Skeletal muscle satellite cell (primary cell): ENCODE measurements around the gene CCDC9.
"Not testable (repeated sequence)": the region's sequence is repeated elsewhere in the genome, so short reads cannot be mapped to it uniquely, and the experiment has no call there.

Experiments used
- H3K27me3 ChIP-seq: 2 replicates; pipeline ENCODE4 v1.7.0; 2013; ENCODE audit warnings: low read length; ENCODE audit not compliant: control insufficient read depth, insufficient read depth
- H3K36me3 ChIP-seq: 2 replicates; pipeline ENCODE4 v1.7.0; 2013; ENCODE audit warnings: mild to moderate bottlenecking, control low read depth, low read length; ENCODE audit not compliant: insufficient read depth
- H3K4me1 ChIP-seq: 2 replicates; pipeline ENCODE4 v1.7.0; 2013; ENCODE audit warnings: low read length; ENCODE audit not compliant: control insufficient read depth, insufficient read depth
- H3K4me2 ChIP-seq: 2 replicates; pipeline ENCODE4 v1.7.0; 2013; ENCODE audit warnings: mild to moderate bottlenecking, low read length
- H3K4me3 ChIP-seq: 2 replicates; pipeline ENCODE4 v1.7.0; 2013; ENCODE audit warnings: low read length
- H3K9ac ChIP-seq: 2 replicates; pipeline ENCODE4 v1.7.0; 2013; ENCODE audit warnings: mild to moderate bottlenecking, low read depth, low read length, moderate library complexity
- H3K9me3 ChIP-seq: replicated peaks from 2 replicates; pipeline ENCODE4 v1.7.0; 2013; ENCODE audit warnings: mild to moderate bottlenecking, control low read depth, low read length

CCDC9 gene

GRCh38 chr19:47268028-47268427, 11.7 kb downstream of the CCDC9 start:
- Histone ChIP-seq H3K9ac (no peak overlapping the region), H3K4me1 (peaks cover 11% of the 10 kb centered on the region), H3K4me2 (no peak overlapping the region), H3K9me3 (no peaks in the 10 kb centered on the region), H3K27me3 (no peaks in the 10 kb centered on the region), H3K4me3 (no peak overlapping the region), H3K36me3 (peaks cover 41% of the 10 kb centered on the region)

- Histone ChIP-seq H3K27me3 (no peaks in the 10 kb centered on the region), H3K36me3 (peaks cover 37% of the 10 kb centered on the region), H3K9ac (no peak overlapping the region), H3K4me2 (no peak overlapping the region), H3K4me1 (peaks cover 22% of the 10 kb centered on the region), H3K9me3 (no peaks in the 10 kb centered on the region), H3K4me3 (no peak overlapping the region)
Observed at GRCh38 chr19:47269596-47269995, 13.3 kb downstream of the CCDC9 start.

DNA sequence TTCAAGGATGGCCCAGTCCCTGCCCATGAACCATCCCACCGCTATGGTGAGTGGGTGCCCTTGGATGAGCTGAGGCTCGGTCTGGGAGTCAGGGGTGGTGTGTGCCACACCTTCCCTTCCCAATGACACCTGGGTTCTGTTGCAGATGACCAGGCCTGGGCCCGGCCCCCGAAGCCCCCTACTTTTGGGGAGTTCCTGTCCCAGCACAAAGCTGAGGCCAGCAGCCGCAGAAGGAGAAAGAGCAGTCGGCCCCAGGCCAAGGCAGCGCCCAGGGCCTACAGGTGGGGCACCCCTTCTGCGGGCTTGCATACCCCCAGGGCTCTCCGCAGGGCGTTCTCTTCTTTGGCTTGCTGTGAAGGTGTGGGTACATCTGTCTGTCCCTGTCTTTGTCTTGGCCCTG, 14.1 kb downstream of the CCDC9 start:
- Histone ChIP-seq H3K9ac (no peak overlapping the region), H3K9me3 (no peaks in the 10 kb centered on the region), H3K4me3 (no peak overlapping the region), H3K4me1 (peaks cover 29% of the 10 kb centered on the region), H3K27me3 (no peaks in the 10 kb centered on the region), H3K36me3 (peaks cover 31% of the 10 kb centered on the region), H3K4me2 (no peak overlapping the region)

DNA sequence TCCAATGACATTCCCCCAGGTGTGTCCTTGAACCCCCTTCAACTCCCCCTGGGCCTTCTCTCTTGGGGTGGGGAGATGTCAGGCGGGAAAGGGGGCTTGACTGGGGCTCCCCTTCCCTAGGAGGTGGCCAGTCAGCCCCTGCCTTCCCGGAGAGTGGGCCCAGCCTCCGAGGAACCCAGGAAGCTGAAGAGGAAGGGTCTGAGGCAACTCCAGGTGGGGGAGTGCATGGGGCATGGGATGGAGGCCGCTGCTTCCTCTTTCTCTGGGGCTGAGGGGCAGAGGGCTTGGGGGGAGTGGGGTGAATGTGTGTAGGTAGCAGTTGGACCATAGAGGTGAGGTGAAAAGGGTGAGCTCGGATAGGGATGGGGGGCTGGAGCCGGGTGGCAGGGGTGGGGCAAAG, 15.6 kb downstream of the CCDC9 start:
- Histone ChIP-seq H3K9me3 (no peaks in the 10 kb centered on the region), H3K4me3 (no peak overlapping the region), H3K4me1 (peaks cover 39% of the 10 kb centered on the region), H3K27me3 (no peaks in the 10 kb centered on the region), H3K9ac (no peak overlapping the region), H3K4me2 (no peak overlapping the region), H3K36me3 (peaks cover 21% of the 10 kb centered on the region)

- Histone ChIP-seq H3K4me1 (peaks cover 34% of the 10 kb centered on the region), H3K4me2 (peak overlapping the region; percentile 98), H3K4me3 (peak overlapping the region; percentile 79), H3K27me3 (no peaks in the 10 kb centered on the region), H3K36me3 (peaks cover 21% of the 10 kb centered on the region), H3K9me3 (no peaks in the 10 kb centered on the region), H3K9ac (peak overlapping the region; percentile 94)
Observed at GRCh38 chr19:47272448-47273312, 16.4 kb downstream of the CCDC9 start.

GRCh38 chr19:47273313-47274070, 17.2 kb downstream of the CCDC9 start:
- H3K36me3 ChIP-seq: peaks cover 21% of the 10 kb centered on the region
- peak overlapping the region; percentile 79 for H3K4me3 ChIP-seq
- H3K9ac ChIP-seq: peak overlapping the region; percentile 94
- H3K4me2 ChIP-seq: peak overlapping the region; percentile 98
- peaks cover 37% of the 10 kb centered on the region for H3K4me1 ChIP-seq
- no peaks in the 10 kb centered on the region for H3K9me3 ChIP-seq
- no peaks in the 10 kb centered on the region for H3K27me3 ChIP-seq

- Histone ChIP-seq H3K9ac (peak within 1 kb of the TSS; percentile 94), H3K27me3 (no peaks in the 10 kb centered on the region), H3K9me3 (no peaks in the 10 kb centered on the region), H3K4me2 (peak within 1 kb of the TSS; percentile 98), H3K4me3 (peak within 1 kb of the TSS; percentile 94), H3K4me1 (peaks cover 37% of the 10 kb centered on the region), H3K36me3 (peaks cover 18% of the 10 kb centered on the region)
Observed at GRCh38 chr19:47274071-47274890, 18.0 kb downstream of the CCDC9 start, which contains the start of gene INAFM1. INAFM1 (plus strand) TSS chr19:47274885; CDS start chr19:47274920, 35 bp downstream.

DNA sequence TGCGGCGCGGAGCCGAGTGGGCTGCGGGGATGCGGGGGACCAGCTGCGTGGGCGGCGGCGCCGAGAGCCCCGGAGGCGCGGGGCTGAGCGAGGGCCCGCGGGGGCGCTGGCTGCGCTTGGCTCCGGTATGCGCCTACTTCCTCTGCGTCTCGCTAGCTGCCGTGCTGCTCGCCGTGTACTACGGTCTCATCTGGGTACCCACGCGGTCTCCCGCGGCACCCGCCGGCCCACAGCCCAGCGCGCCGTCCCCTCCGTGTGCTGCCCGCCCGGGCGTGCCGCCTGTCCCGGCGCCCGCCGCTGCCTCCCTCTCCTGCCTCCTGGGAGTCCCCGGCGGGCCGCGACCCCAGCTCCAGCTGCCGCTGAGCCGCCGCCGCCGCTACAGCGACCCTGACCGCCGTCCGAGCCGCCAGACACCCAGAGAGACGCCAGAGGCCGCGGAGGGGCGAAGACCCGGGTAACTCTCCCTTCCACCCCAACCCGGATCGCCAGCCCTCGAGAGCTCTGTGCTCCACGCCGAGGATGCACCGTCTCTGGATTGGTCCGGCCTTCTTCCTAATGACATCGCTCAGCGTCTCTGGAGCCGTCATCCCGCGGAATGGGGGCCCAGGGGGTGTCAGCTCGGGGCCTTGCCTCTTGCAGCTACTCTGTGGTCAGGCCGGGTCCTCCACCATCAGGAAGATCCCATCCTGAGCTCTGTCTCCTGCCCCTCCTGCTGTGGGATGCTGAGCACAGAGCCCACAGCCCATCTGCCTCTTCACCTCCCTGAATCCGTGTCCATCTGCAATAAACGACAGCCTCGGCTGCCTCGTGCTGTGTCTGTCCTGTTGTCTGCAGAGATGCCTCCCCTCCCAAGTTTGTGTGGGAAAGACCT, 18.8 kb downstream of the CCDC9 start:
- Histone ChIP-seq H3K27me3 (no peaks in the 10 kb centered on the region), H3K4me2 (peak overlapping the region; percentile 94), H3K36me3 (peaks cover 13% of the 10 kb centered on the region), H3K4me1 (peaks cover 37% of the 10 kb centered on the region), H3K4me3 (peak overlapping the region; percentile 69), H3K9me3 (no peaks in the 10 kb centered on the region), H3K9ac (peak overlapping the region; percentile 64)

DNA sequence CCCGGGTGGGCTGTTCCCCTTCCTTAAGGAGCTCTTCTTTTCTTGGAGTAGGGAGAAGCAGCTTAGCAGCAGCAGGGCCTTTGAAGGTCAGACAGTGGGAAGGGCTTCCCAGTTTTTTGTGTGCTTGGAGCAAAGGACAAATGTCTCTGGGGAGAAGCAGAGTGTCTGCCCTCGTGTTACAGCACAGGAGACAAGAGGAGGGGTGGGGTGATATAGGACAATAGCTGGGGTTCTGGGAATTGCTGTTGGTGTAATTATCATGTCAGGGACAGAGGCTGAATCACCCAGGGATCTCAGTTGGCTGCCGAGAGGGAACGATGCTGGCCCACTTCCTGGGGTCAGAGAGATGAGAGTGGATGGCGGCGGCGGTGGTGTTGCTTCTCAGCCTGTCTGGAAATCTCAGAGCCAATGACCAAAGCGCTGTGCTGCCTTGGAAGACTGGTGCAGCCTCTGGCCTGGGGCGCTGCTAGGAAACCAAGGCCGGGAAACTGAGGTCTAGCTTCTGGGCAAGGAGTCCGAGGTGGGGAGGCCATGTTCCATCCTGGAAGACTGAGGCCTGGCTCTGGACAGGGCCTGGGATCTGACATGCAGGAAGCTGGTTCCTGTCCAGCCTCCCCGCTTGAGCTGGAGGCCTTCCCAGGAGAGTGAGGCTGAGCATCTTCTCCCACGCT, 19.6 kb downstream of the CCDC9 start:
- H3K36me3 ChIP-seq: peaks cover 5% of the 10 kb centered on the region
- H3K9ac ChIP-seq: peak overlapping the region; percentile 64
- peak overlapping the region; percentile 69 for H3K4me3 ChIP-seq
- no peaks in the 10 kb centered on the region for H3K27me3 ChIP-seq
- peak overlapping the region; percentile 94 for H3K4me2 ChIP-seq
- peaks cover 37% of the 10 kb centered on the region for H3K4me1 ChIP-seq
- no peaks in the 10 kb centered on the region for H3K9me3 ChIP-seq

DNA sequence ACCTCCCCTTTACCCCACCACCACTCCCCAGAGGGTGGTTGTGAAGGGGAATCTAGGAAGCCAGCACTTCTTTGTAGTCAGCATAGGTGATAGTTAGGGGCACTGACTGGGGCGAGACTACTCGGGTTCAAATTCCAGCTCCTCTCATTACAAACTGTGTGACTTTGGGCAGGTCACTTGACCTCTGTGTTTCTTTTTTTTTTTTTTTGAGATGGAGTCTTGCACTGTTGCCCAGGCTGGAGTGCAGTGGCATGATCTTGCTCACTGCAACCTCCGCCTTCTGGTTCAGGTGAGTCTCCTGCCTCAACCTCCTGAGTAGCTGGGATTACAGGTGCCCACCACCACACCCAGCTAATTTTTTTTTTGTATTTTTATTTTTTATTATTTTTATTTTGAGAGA, 20.2 kb downstream of the CCDC9 start:
- not testable (repeated sequence) for H3K9ac ChIP-seq, H3K36me3 ChIP-seq, H3K27me3 ChIP-seq, H3K4me3 ChIP-seq, H3K9me3 ChIP-seq
- peaks cover 37% of the 10 kb centered on the region for H3K4me1 ChIP-seq
- peak overlapping the region; percentile 94 for H3K4me2 ChIP-seq
